Activated naive CD4-positive, alpha-beta T cell treated with anti-CD3 and anti-CD28 coated beads, Interleukin-2, amount 10 ng/mL, durations not matched to agents 7 days and 5 days (primary cell): ENCODE data around the gene PCDH19.

Source experiments
- CTCF ChIA-PET: fragments of 350-600 bp; sonication (Branson Sonifier 250); formaldehyde crosslinking; loops from one replicate; lab custom pipeline; 2021; ENCODE audit warnings: antibody characterized with exemption; lab: Charles Lee
- DNase-seq: peaks from one replicate; pipeline ENCODE4 v3.0.0-alpha.2; 2020
- H3K27ac Mint-ChIP-seq: one replicate; pipeline ENCODE4 v1.8.0; 2021; ENCODE audit warnings: mild to moderate bottlenecking, moderate library complexity, mixed read lengths
- H3K27me3 Mint-ChIP-seq: one replicate; pipeline ENCODE4 v1.8.0; 2021; ENCODE audit warnings: mild to moderate bottlenecking, mixed read lengths
- H3K36me3 Mint-ChIP-seq: one replicate; pipeline ENCODE4 v1.8.0; 2021; ENCODE audit warnings: mixed read lengths
- H3K4me1 Mint-ChIP-seq: one replicate; pipeline ENCODE4 v1.8.0; 2021; ENCODE audit warnings: mixed read lengths
- H3K4me3 Mint-ChIP-seq: one replicate; pipeline ENCODE4 v1.8.0; 2021; ENCODE audit warnings: mild to moderate bottlenecking, moderate library complexity, mixed read lengths
- H3K9me3 Mint-ChIP-seq: one replicate; pipeline ENCODE4 v1.8.0; 2021; ENCODE audit warnings: mixed read lengths

The PCDH19 gene

DNA sequence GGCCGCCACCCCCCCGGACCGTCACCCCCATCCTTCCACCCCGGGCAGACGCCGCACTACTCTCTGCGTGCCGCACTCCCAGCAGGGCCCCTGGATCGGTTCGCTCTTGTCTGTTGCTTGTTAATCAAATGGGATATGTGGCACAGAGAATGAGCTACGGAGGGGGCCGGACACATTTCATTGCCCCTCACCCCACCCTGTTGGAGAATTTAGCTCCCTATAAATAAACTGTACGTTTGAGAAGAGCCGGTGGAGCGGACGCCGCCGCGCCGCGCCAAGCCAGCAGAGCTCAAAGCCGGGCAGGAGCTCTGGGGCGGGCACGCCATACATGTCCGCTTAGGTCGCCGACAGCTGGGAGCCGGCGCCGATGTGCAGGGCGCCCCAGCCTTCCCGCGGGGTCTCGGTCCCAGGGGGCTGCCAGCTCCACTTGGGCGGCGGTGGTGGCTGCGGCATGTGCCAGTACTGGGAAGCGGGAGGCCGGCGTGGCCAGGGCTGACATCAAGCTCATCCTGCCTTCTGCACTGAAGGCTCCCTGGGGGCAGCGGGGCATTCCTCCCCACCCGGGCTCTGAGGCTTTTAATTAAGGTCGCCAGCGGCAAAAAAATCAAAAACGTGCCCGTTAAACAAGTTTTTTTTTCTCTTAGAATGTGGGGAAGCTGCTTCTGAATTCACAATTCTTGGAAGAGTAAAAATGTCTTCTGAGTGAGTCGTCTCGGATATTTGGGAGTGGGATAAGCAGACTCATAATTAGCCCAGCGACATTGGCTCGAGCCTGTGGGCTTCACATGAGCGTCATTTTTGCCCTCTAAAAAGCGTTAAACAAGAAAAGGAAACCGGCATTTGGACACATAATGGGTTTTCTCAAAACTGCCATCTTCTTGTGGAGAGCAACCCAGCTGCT, 1.1 kb upstream of the PCDH19 start:
- peaks cover 2% of the 10 kb centered on the region for H3K4me1 Mint-ChIP-seq
- peaks cover 2% of the 10 kb centered on the region for H3K36me3 Mint-ChIP-seq
- H3K27ac Mint-ChIP-seq, result no peak overlapping the region
- no peaks in the 10 kb centered on the region for H3K9me3 Mint-ChIP-seq
- CTCF ChIA-PET, result no interaction called here
- DNase-seq, result no peak
- H3K4me3 Mint-ChIP-seq, result no peak overlapping the region
- H3K27me3 Mint-ChIP-seq, result peaks cover 81% of the 10 kb centered on the region

DNA sequence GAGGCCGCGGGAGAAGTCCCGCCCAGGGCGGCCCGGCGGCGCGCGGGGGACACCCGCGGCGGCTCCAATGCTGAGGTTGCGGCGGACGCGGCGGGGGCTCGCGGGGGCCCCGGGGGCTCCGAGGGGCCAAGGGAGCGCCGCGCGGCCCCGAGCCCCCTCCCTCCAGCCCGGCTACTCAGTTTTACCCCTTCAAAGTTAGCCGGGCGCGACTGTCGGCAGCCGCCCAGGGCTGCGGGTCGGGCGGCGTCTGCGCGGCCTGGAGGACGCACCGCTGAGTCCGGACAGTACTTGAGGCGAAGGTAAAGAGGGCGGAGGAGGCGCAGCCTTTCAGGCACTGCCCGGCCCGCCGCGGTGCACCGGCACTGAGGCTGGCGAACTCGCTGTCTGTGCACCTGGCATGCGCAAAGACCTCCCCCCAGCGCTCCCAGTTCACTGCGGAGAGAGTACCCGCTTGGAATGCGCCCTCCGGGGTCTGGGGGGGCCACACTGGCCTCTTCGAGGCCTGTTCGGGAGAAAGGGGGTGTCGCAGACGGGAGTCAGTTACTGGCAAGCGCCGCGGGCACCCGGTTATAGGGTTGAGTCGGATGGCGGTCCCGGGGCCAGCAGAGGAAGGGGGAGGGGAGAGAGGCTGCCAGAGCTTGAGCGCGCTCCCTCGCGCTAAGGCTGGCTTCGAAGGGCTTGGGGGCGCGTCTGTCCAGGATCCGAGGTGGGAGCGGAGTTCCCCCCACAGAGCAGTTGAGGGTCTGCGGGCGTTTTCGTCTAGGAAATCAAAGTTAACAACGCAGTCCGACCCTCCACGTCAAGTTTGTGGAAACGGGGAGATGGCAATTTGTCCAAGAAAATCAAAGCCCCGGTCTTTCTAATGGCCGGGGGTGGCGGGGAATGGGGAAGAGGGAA, 1.1 kb downstream of the PCDH19 start:
- Mint-ChIP-seq H3K4me1 (peaks cover 2% of the 10 kb centered on the region), H3K4me3 (no peak overlapping the region), H3K27me3 (peaks cover 86% of the 10 kb centered on the region), H3K27ac (no peak overlapping the region), H3K9me3 (no peaks in the 10 kb centered on the region), H3K36me3 (peaks cover 2% of the 10 kb centered on the region)
- DNase-seq, result no peak
- CTCF ChIA-PET, result no interaction called here

DNA sequence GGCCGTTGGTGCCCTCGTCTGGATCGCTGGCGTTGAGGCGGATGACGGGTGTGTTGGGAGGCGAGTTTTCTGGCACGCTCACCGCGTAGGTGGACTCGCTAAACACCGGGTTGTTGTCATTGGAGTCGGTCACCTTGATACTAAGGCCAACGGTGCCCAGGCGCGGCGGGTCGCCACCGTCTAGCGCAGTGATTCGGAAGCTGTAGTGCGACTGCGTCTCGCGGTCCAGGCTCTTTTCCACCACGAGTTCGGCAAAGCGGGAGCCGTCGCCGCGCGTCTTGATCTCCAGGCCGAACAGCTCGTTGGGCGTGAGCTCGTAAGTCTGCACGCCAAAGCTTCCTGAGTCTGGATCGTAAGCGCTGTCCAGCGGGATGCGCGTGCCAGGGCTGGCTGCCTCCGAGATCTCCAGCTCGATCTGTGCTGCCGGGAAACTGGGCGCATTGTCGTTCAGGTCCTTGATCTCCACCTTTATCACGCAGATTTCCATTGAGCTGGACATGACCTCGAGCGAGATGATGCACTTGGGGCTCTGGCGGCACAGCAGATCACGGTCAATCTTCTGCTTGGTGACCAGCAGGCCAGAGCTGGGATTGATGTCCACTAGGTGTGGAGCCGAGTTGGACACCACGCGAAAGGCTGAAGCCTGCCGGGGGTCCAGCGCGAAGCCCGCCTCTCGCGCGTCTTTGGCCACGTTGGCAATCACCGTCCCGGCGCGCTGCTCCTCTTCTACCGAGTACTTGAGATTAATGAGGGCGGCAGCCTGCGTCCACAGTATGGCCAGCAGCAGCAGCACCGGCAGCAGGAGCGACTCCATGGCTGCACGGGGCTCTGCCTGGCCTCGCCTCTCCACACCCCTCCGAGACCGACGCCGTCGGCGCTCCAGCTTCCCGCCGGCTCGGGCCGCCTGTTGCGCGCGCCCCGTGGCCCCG, 2.0 kb downstream of the PCDH19 start:
- Mint-ChIP-seq H3K4me1 (peaks cover 2% of the 10 kb centered on the region), H3K27ac (no peak overlapping the region), H3K36me3 (peaks cover 2% of the 10 kb centered on the region), H3K27me3 (peaks cover 79% of the 10 kb centered on the region), H3K4me3 (no peak overlapping the region), H3K9me3 (no peaks in the 10 kb centered on the region)
- no peak for DNase-seq
- CTCF ChIA-PET, result no interaction called here

DNA sequence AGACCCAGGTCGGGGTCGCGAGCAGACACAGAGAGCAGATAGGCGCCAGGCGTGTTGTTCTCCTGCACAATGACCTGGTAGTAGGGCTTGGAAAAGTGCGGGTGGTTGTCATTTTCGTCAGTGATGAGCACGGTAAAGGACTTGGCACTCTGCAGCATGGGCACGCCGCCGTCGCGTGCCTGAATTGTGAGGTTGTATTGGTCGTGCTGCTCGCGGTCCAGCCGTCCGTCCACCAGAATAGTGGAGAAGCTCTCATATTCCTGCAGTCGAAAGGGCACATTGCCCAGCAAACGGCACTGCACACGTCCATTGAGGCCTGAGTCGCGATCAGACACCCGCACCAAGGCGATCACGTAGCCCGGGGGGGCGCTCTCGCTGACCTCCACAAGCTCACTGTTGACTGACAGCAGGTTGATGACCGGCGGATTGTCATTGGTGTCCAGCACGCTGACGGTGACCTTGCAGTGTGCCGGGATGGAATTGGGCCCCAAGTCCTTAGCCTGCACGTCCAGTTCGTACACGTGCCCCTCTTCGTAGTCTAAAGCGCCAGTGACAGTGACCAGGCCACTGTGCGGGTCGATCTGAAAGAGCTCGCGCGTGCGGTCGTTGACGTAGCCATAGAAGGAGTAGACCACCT, 2.8 kb downstream of the PCDH19 start:
- Mint-ChIP-seq H3K27me3 (peaks cover 79% of the 10 kb centered on the region), H3K36me3 (peaks cover 2% of the 10 kb centered on the region), H3K9me3 (no peaks in the 10 kb centered on the region), H3K4me3 (no peak overlapping the region), H3K4me1 (peaks cover 2% of the 10 kb centered on the region), H3K27ac (no peak overlapping the region)
- no peak for DNase-seq
- CTCF ChIA-PET, result no interaction called here

DNA sequence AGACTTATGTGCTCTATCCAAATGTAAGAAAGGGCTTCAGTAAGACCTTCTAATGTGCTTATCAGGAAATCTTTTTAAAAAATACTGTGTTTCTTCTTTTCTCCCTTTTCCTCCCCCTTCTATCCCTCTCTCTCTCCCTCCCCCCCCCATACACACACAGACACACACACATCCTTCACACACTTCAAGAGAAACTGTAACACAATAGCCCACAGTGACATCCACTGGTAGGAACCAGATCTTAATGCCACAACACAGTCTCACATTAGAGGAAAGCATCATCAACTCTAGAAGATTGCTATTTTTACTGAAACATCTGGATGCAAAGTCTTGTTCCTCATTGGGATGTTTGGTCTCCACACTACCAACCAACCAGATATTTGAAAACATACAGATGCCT, 4.6 kb downstream of the PCDH19 start:
- no peaks in the 10 kb centered on the region for H3K9me3 Mint-ChIP-seq
- H3K4me1 Mint-ChIP-seq, result peaks cover 2% of the 10 kb centered on the region
- peaks cover 62% of the 10 kb centered on the region for H3K27me3 Mint-ChIP-seq
- CTCF ChIA-PET, result no interaction called here
- H3K27ac Mint-ChIP-seq, result no peak overlapping the region
- H3K36me3 Mint-ChIP-seq, result peaks cover 2% of the 10 kb centered on the region
- no peak overlapping the region for H3K4me3 Mint-ChIP-seq
- no peak for DNase-seq

DNA sequence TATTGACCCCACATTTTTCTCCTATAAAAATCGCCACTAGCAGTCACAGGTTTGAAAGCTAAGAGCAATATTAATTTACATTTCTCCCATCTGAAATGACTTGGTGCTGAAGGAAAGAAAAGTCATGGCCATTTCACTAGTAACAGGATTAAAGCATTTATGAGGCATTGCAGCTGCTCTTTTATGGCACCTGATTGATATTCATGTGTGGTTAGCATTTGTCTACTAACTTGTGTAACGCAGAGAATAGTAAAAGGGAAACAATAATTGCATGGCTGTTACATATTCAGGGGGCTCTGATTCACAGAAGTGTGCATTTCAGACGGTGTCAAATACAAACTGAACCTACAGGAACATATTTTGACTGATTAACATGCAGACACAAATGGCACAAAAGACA, 5.2 kb downstream of the PCDH19 start:
- no peaks in the 10 kb centered on the region for H3K9me3 Mint-ChIP-seq
- H3K27ac Mint-ChIP-seq, result no peak overlapping the region
- H3K36me3 Mint-ChIP-seq, result peaks cover 2% of the 10 kb centered on the region
- H3K4me3 Mint-ChIP-seq, result no peak overlapping the region
- CTCF ChIA-PET, result interaction anchor here (0.7 kb wide), 1 partner anchor 8 kb away, joined by 3 read pairs; no protein-coding TSS in a partner anchor
- peaks cover 2% of the 10 kb centered on the region for H3K4me1 Mint-ChIP-seq
- no peak for DNase-seq
- H3K27me3 Mint-ChIP-seq, result peaks cover 56% of the 10 kb centered on the region

DNA sequence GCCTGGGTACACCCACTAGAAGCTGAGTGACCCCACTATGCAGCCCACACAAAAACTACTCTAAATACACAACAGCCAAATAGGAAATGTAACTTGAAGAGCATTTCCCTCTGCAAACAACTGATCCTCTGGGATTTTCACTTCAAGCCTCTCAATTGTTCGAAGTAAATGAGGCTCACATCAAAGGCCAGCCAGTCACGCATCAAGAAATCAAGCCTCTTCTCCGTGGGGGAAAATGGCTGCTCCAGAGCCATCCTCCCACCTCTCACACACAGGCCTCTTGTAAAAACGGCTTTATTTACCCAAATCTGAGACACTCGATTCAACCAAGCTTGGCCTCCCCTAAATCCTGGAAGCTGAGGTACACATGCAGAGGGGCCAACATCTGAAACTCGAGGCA, 14.3 kb downstream of the PCDH19 start:
- peaks cover 3% of the 10 kb centered on the region for H3K27me3 Mint-ChIP-seq
- no peaks in the 10 kb centered on the region for H3K36me3 Mint-ChIP-seq
- H3K4me3 Mint-ChIP-seq, result no peak overlapping the region
- DNase-seq, result no peak
- CTCF ChIA-PET, result no interaction called here
- no peaks in the 10 kb centered on the region for H3K4me1 Mint-ChIP-seq
- no peaks in the 10 kb centered on the region for H3K9me3 Mint-ChIP-seq
- no peak overlapping the region for H3K27ac Mint-ChIP-seq

DNA sequence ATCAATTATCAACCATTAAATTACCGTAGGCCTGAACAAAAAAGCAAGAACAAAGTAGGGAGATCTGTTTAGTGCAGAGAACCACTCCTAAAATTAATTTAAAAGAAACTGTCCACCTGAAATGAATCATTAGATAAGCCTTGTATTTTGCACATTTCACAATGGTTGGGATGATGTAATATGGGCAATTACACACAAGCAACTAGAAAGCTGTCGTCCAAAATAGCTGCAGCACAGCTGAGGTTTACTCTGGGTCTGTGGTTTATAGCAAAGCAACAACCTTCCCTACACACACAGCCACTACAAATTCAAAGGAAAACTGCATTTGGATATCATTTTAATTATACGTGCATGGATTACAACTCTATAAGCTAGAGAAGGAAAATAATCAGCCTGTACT, 28.5 kb downstream of the PCDH19 start:
- no peaks in the 10 kb centered on the region for H3K9me3 Mint-ChIP-seq
- H3K4me1 Mint-ChIP-seq, result no peaks in the 10 kb centered on the region
- H3K4me3 Mint-ChIP-seq, result no peak overlapping the region
- CTCF ChIA-PET, result no interaction called here
- no peaks in the 10 kb centered on the region for H3K36me3 Mint-ChIP-seq
- no peak overlapping the region for H3K27ac Mint-ChIP-seq
- H3K27me3 Mint-ChIP-seq, result no peaks in the 10 kb centered on the region
- DNase-seq, result no peak

DNA sequence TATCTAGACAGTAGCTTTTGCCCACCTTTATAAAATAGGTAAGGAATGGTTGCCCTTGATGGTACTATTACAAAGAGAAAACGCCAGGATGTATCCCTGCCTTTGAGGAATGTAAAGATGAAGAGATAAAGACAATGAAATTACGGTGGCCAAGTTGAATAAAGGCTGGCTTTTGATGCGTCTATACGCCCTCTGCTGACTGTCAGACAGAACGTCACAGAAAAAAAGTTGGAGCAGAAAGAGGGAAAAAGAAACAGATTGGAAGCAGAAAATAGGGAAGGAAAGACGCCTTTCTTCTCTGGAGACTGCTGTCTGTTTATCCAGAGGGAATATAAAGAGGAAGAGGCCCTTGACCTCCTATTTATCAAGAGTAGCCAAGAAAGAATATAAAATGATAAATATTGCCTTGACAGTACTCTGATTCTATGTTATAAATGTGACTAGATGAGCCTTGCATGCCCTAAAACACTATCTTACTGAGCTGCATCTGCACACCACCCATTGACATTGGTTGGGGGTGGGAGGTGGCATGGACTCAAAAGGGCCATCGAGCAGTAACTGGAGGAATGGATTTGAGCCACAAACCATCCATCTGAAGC, 30.6 kb downstream of the PCDH19 start:
- Mint-ChIP-seq H3K27me3 (no peaks in the 10 kb centered on the region), H3K9me3 (no peaks in the 10 kb centered on the region), H3K27ac (no peak overlapping the region), H3K36me3 (no peaks in the 10 kb centered on the region), H3K4me1 (no peaks in the 10 kb centered on the region), H3K4me3 (no peak overlapping the region)
- CTCF ChIA-PET, result interaction anchor here (1.3 kb wide), 1 partner anchor 11 kb away, joined by 3 read pairs; no protein-coding TSS in a partner anchor
- no peak for DNase-seq

DNA sequence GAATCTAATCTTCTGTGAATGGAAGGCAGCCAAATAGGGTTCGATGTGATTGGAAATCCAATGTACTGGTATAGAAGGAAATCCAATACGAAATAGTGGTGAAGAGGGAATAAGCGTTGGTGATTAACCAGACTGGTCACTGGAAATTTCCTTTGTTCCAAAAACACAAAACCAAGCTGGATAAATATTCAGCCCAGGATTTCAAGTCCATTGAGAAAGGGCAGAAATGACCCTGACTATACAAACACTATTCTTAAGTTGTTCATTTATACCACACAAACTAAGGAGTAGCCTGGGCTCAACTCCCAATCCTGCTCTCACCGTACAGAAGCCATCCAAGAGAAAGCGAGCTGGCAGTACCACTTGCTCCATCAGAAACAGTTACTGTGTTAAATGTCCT, 32.2 kb downstream of the PCDH19 start:
- CTCF ChIA-PET, result interaction anchor here (0.8 to 1.3 kb wide), 3 partner anchors 8 to 12 kb away, joined by 3 to 4 read pairs (median 3); no protein-coding TSS in a partner anchor
- DNase-seq, result no peak
- Mint-ChIP-seq H3K9me3 (no peaks in the 10 kb centered on the region), H3K36me3 (no peaks in the 10 kb centered on the region), H3K4me3 (no peak overlapping the region), H3K27ac (no peak overlapping the region), H3K27me3 (no peaks in the 10 kb centered on the region), H3K4me1 (no peaks in the 10 kb centered on the region)

DNA sequence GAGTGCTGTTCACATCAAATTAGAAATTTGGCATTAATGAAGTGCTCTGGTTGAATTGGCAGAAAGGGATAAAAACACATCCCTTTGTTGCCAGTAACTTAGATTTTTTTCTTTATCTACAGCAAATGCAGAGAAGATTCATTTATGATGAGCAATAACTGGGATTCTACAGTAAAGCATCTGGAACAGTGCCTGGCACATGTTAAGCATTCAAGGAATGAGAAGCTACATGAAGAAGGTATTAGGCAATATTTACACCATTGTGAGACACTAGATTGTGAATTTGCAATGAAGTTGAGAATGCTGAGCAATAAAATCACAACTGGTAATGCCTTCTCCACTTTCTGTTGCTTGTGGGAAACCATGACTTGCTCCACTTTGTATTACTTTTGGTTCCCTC, 33.5 kb downstream of the PCDH19 start:
- Mint-ChIP-seq H3K4me3 (no peak overlapping the region), H3K36me3 (no peaks in the 10 kb centered on the region), H3K27ac (no peak overlapping the region), H3K27me3 (no peaks in the 10 kb centered on the region), H3K4me1 (no peaks in the 10 kb centered on the region), H3K9me3 (no peaks in the 10 kb centered on the region)
- CTCF ChIA-PET, result interaction anchor here (0.7 kb wide), 1 partner anchor 299 kb away, joined by 3 read pairs; no protein-coding TSS in a partner anchor
- DNase-seq, result no peak

DNA sequence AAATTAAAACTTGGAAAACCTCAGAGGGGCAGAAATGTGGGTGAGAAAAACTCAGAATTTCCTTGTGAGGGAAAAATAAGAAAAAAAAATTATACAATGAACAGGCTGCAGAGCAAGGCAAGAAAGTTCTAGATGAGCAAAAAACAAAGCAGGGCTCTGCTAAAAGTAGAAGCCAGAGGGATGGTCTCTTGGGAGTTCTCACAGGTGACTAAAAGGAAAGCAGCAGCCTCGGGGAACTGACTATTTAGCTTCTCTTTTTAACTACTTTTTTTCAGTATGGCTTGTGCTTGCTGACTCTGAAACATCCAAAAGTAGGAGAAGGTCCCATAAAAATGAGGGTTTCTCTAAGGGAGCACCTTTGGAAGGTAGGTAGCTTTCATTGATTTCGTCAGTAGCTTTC, 36.4 kb downstream of the PCDH19 start:
- Mint-ChIP-seq H3K9me3 (no peaks in the 10 kb centered on the region), H3K4me1 (no peaks in the 10 kb centered on the region), H3K4me3 (no peak overlapping the region), H3K36me3 (no peaks in the 10 kb centered on the region), H3K27me3 (no peaks in the 10 kb centered on the region), H3K27ac (no peak overlapping the region)
- DNase-seq, result no peak
- CTCF ChIA-PET, result no interaction called here

DNA sequence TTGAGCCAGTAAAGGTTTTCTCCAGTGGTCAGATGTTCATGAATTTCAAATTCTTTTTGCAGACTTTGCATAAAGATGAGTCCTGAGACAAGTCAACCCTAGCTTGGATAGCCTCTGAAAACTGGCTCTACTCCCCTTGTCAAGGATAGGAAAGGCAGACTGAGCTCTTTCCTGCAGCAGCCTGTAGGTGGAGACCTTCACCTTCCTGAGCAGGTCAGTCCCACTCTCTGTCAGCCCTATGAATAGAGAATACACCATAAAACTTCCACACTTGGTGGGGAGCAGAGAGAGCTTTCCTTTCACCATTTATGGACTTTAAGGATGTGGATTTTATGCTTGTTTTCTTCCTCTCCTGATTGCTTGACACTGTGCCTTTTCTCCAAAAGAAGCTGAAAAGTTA, 41.9 kb downstream of the PCDH19 start:
- H3K4me1 Mint-ChIP-seq, result no peaks in the 10 kb centered on the region
- no peaks in the 10 kb centered on the region for H3K9me3 Mint-ChIP-seq
- H3K27me3 Mint-ChIP-seq, result no peaks in the 10 kb centered on the region
- no peak overlapping the region for H3K4me3 Mint-ChIP-seq
- H3K36me3 Mint-ChIP-seq, result no peaks in the 10 kb centered on the region
- no peak for DNase-seq
- CTCF ChIA-PET, result interaction anchor here (1.2 kb wide), 1 partner anchor 10 kb away, joined by 3 read pairs; no protein-coding TSS in a partner anchor
- H3K27ac Mint-ChIP-seq, result no peak overlapping the region
